Osteoblast (primary cell): ENCODE measurements around the gene TMEM212. TPM values are rescaled to one million over a fixed set of nuclear protein-coding genes. Genes with fewer than 3 reads are reported as not detected.
A peak's percentile ranks its signal among the peaks of the same experiment; 100 is the strongest.

Experiments used
- DNase-seq: peaks from one replicate; pipeline ENCODE4 v3.0.0; 2011; ENCODE audit warnings: low spot score, mixed read lengths; ENCODE audit not compliant: insufficient read length; ENCODE audit errors: missing footprints
- H2AFZ ChIP-seq: 2 replicates; pipeline ENCODE4 v1.6.0; 2011; ENCODE audit warnings: mild to moderate bottlenecking, low read length
- H3K27ac ChIP-seq: 2 replicates; pipeline ENCODE4 v1.5.1; 2011; ENCODE audit warnings: mild to moderate bottlenecking, low read depth, low read length, moderate library complexity
- H3K27me3 ChIP-seq: 2 replicates; pipeline ENCODE4 v1.6.0; 2012; ENCODE audit warnings: mild to moderate bottlenecking, control low read depth, inconsistent platforms, low read length, moderate library complexity; ENCODE audit not compliant: insufficient read depth
- H3K36me3 ChIP-seq: 2 replicates; pipeline ENCODE4 v1.5.1; 2011; ENCODE audit warnings: mild to moderate bottlenecking, low read length, control low read depth, moderate library complexity; ENCODE audit not compliant: insufficient read depth
- H3K4me1 ChIP-seq: 2 replicates; pipeline ENCODE4 v1.5.1; 2011; ENCODE audit warnings: mild to moderate bottlenecking, low read length, control low read depth, moderate library complexity; ENCODE audit not compliant: insufficient read depth
- H3K4me2 ChIP-seq: 2 replicates; pipeline ENCODE4 v1.6.0; 2011; ENCODE audit warnings: mild to moderate bottlenecking, low read length; ENCODE audit not compliant: insufficient read depth
- H3K4me3 ChIP-seq: fragments of 200-600 bp; sonication (generic); 3 replicates; pipeline ENCODE4 v1.5.1; 2012; ENCODE audit warnings: mild to moderate bottlenecking, low read length, inconsistent platforms; ENCODE audit not compliant: insufficient read depth
- H3K79me2 ChIP-seq: 2 replicates; pipeline ENCODE4 v1.6.0; 2012; ENCODE audit warnings: mild to moderate bottlenecking, low read length, control low read depth, inconsistent platforms; ENCODE audit not compliant: insufficient read depth
- H3K9me3 ChIP-seq: 2 replicates; pipeline ENCODE4 v1.5.1; 2011; ENCODE audit warnings: low read depth, low read length, control low read depth
- H4K20me1 ChIP-seq: 2 replicates; pipeline ENCODE4 v1.6.0; 2012; ENCODE audit warnings: mild to moderate bottlenecking, low read length, control low read depth; ENCODE audit not compliant: insufficient read depth
- total RNA-seq: library from RNA; depleted of rRNA; stranded (reverse); fragments of >200 nt; gene quantifications from 2 replicates; pipeline ENCODE4 v1.2.3, GENCODE V29; 2012
- TF ChIP-seq, protein P1 (sequence below): IDR thresholded peaks from 2 replicates; pipeline ENCODE4 v1.5.1; 2011; ENCODE audit warnings: mild to moderate bottlenecking, low read depth, low read length, moderate library complexity; ENCODE audit errors: extremely low read depth

Gene TMEM212
- total RNA-seq, 1 donor = not detected

DNA sequence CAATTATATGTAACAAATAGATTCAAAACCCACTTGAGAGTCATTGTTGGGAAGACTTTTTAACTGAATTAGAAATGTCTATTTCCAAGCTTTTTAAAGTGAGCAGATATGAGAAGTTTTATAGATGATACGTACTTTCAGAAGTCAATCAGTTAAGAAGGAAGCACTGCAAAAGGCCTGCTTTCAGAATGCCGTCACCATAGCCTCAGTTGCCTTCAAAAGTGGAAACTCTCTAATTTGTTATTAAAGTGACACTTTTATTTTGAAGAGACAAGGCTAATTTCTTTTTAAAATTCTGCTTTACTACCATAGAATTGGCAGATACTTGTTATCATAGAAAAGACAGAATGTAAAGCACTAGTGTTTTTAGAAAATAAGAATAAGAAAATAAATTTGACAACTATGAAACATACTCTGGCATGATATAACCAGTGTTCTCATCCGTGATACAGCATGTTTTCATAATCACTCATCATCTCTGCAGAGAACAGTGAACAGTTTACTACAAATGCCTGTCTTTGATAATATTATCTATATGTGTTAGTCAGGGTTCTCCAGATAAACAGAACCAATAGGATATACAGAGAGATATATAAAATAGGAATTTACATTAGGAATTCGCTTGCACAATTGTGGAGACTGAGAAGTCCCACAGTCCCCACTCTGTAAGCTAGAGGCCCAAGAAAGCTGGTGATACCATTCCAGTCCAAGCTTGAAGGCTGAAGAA lies 25.9 kb upstream of the TMEM212 start:
- no peaks in the 10 kb centered on the region for H3K27me3 ChIP-seq
- H3K4me3 ChIP-seq = no peak overlapping the region
- DNase-seq = no peak
- H3K79me2 ChIP-seq = no peaks in the 10 kb centered on the region
- H3K4me1 ChIP-seq = peaks cover 40% of the 10 kb centered on the region
- H4K20me1 ChIP-seq = no peaks in the 10 kb centered on the region
- H3K36me3 ChIP-seq = no peaks in the 10 kb centered on the region
- no peak overlapping the region for H3K4me2 ChIP-seq
- peak overlapping the region; percentile 70 for H3K27ac ChIP-seq
- no peak overlapping the region for H2AFZ ChIP-seq
- H3K9me3 ChIP-seq = no peaks in the 10 kb centered on the region
- TF ChIP-seq, protein P1, sequence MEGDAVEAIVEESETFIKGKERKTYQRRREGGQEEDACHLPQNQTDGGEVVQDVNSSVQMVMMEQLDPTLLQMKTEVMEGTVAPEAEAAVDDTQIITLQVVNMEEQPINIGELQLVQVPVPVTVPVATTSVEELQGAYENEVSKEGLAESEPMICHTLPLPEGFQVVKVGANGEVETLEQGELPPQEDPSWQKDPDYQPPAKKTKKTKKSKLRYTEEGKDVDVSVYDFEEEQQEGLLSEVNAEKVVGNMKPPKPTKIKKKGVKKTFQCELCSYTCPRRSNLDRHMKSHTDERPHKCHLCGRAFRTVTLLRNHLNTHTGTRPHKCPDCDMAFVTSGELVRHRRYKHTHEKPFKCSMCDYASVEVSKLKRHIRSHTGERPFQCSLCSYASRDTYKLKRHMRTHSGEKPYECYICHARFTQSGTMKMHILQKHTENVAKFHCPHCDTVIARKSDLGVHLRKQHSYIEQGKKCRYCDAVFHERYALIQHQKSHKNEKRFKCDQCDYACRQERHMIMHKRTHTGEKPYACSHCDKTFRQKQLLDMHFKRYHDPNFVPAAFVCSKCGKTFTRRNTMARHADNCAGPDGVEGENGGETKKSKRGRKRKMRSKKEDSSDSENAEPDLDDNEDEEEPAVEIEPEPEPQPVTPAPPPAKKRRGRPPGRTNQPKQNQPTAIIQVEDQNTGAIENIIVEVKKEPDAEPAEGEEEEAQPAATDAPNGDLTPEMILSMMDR = no peak

DNA sequence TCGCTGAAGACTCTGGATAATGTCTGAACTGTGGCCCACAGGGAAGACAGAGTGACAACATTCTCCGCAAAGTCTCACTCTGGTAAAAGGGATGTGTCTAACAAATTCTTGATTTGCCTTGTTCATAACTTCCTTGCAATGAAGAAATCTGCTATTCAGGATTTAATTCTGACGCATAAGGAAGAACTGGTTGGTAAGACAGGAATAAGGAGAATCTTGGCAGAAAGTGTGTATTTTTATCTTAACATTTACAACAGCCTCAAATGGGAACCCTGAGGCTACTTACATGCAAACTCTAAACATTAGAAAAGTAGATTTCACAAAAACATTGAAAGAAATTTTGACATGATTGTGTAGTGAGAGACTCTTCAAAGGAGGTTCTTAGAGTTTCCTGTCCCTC lies 22.1 kb upstream of the TMEM212 start:
- Histone ChIP-seq H3K4me1 (peaks cover 31% of the 10 kb centered on the region), H3K27me3 (no peaks in the 10 kb centered on the region), H3K9me3 (no peaks in the 10 kb centered on the region), H4K20me1 (no peaks in the 10 kb centered on the region), H2AFZ (no peak overlapping the region), H3K27ac (no peak overlapping the region), H3K79me2 (no peaks in the 10 kb centered on the region), H3K4me3 (no peak overlapping the region), H3K36me3 (no peaks in the 10 kb centered on the region), H3K4me2 (no peak overlapping the region)
- DNase-seq = no peak
- TF ChIP-seq, protein P1 = no peak

DNA sequence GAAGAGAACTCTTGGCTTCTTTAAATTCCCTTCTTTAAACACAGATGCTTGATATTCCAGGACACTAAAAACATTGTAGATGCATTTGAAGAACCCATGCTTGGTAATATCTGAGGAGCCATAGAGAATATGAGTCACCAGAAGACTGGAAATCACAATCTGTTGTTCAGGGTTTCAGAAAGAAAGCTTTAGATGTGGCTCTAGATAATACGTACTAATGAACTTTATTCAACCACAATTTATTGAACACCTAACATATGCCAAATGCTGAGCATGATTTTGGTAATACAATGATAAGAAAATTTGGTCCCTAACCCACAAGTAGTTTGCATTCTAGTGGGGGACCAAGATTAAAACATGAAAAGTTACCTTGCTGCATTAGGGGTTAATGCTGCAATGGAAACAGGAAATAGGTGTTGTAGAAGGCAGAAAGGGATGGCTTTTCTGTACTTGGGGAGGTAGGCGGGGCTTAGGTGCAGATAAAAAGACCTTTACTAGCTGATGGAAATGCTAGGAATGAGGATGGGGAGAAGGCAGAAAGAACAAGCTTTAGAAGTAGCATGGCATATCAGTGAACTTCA lies 21.3 kb upstream of the TMEM212 start:
- Histone ChIP-seq H3K9me3 (no peaks in the 10 kb centered on the region), H3K27ac (no peak overlapping the region), H3K36me3 (no peaks in the 10 kb centered on the region), H3K79me2 (no peaks in the 10 kb centered on the region), H3K4me3 (no peak overlapping the region), H2AFZ (no peak overlapping the region), H3K4me2 (no peak overlapping the region), H3K27me3 (no peaks in the 10 kb centered on the region), H3K4me1 (peaks cover 23% of the 10 kb centered on the region), H4K20me1 (no peaks in the 10 kb centered on the region)
- DNase-seq = no peak
- TF ChIP-seq, protein P1 = no peak

DNA sequence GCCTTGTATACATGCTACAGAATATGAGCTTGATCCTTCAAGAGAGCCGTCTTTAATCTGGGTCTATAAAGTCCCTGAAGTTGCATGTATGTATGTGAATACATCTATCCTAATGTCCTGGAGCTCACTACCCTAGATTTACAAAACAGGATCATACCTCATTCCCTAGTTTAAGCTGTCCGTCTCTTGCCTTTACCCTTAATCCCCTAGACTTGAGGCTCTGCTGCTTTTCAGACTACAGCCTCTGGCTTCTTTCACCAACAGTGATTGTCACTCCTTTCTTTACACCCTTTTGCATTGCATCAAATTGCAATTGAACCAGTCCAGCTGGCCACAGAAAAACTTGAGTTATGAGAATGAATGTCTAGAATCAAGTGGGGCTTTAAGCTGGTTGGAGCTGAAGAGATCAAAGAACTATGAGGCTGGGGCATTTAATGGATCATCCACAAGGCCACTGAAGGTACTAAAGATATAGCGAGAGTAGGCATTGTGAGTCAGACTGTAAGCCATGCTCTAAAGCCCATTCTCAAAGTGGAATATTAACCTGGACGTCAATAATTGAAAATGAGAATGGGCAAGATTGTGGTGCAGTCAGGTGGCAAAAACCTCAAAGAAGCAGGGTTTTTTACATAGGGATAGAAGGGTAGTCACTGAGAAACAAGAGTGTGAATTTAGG lies 20.6 kb upstream of the TMEM212 start:
- TF ChIP-seq, protein P1 = no peak
- Histone ChIP-seq H3K79me2 (no peaks in the 10 kb centered on the region), H4K20me1 (no peaks in the 10 kb centered on the region), H3K27ac (no peak overlapping the region), H3K4me2 (no peak overlapping the region), H3K36me3 (no peaks in the 10 kb centered on the region), H2AFZ (no peak overlapping the region), H3K9me3 (no peaks in the 10 kb centered on the region), H3K27me3 (no peaks in the 10 kb centered on the region), H3K4me1 (peaks cover 18% of the 10 kb centered on the region), H3K4me3 (no peak overlapping the region)
- DNase-seq = no peak
